ENCODE results near the gene C14orf132.

Gene C14orf132

GRCh38 chr14:96098309-96098998 lies 59.3 kb downstream of the C14orf132 start:
- no peak for DNase-seq (ENCODE audit: low read depth in 2 of 2)

GRCh38 chr14:96098999-96099335 lies 59.8 kb downstream of the C14orf132 start:
- DNase-seq (ENCODE audit: low read depth in 2 of 2) = no peak

GRCh38 chr14:96100161-96101064 lies 61.3 kb downstream of the C14orf132 start:
- peak in 1 of 2 donors; percentile 13 for DNase-seq (ENCODE audit: low read depth in 2 of 2)

- DNase-seq (ENCODE audit: low read depth in 2 of 2) = no peak
Observed at GRCh38 chr14:96102081-96102856, 63.1 kb downstream of the C14orf132 start.

GRCh38 chr14:96103075-96103474 lies 63.9 kb downstream of the C14orf132 start:
- DNase-seq (ENCODE audit: low read depth in 2 of 2) = no peak

GRCh38 chr14:96103560-96104460 lies 64.6 kb downstream of the C14orf132 start:
- no peak for DNase-seq (ENCODE audit: low read depth in 2 of 2)

- DNase-seq (ENCODE audit: low read depth in 2 of 2) = no peak
Observed at GRCh38 chr14:96104469-96105057, 65.4 kb downstream of the C14orf132 start.

- no peak for DNase-seq (ENCODE audit: low read depth in 2 of 2)
Observed at GRCh38 chr14:96105089-96105925, 66.1 kb downstream of the C14orf132 start.

GRCh38 chr14:96105926-96106441 lies 66.8 kb downstream of the C14orf132 start:
- DNase-seq (ENCODE audit: low read depth in 2 of 2) = no peak

- DNase-seq (ENCODE audit: low read depth in 2 of 2) = no peak
Observed at GRCh38 chr14:96106891-96107290, 67.7 kb downstream of the C14orf132 start.

GRCh38 chr14:96108061-96108795 lies 69.1 kb downstream of the C14orf132 start:
- DNase-seq (ENCODE audit: low read depth in 2 of 2) = no peak

- DNase-seq (ENCODE audit: low read depth in 2 of 2) = no peak
Observed at GRCh38 chr14:96108911-96109310, 69.7 kb downstream of the C14orf132 start.

- DNase-seq (ENCODE audit: low read depth in 2 of 2) = no peak
Observed at GRCh38 chr14:96109596-96110355, 70.6 kb downstream of the C14orf132 start.

GRCh38 chr14:96112032-96112431 lies 72.9 kb downstream of the C14orf132 start:
- DNase-seq (ENCODE audit: low read depth in 2 of 2) = no peak

- DNase-seq (ENCODE audit: low read depth in 2 of 2) = no peak
Observed at GRCh38 chr14:96114002-96114401, 74.8 kb downstream of the C14orf132 start.

GRCh38 chr14:96117101-96117897 lies 78.1 kb downstream of the C14orf132 start:
- DNase-seq (ENCODE audit: low read depth in 2 of 2) = no peak

- no peak for DNase-seq (ENCODE audit: low read depth in 2 of 2)
Observed at GRCh38 chr14:96117960-96118359, 78.8 kb downstream of the C14orf132 start.
